HG02885 (cell line): ENCODE results near the gene TRAFD1.
A peak's percentile ranks its signal among the peaks of the same experiment; 100 is the strongest.
"Not testable (repeated sequence)": the region's sequence is repeated elsewhere in the genome, so short reads cannot be mapped to it uniquely, and the experiment has no call there.

Experiments used
- ATAC-seq: cut with Tn5 transposase; IDR thresholded peaks from one replicate; pipeline ENCODE4 v1.9.1; 2021; ENCODE audit warnings: mild to moderate bottlenecking; ENCODE audit not compliant: unreplicated experiment, poor library complexity

TRAFD1 gene

GRCh38 chr12:112125250-112125999 is at the start of gene TRAFD1:
Gene TRAFD1 (plus strand): TSS chr12:112125560. CDS start chr12:112130523, 4,963 bp downstream.
- peak; percentile 97 for ATAC-seq

- no peak for ATAC-seq
These were observed 38.1 kb upstream of the TRAFD1 start for GRCh38 chr12:112087055-112087850.

- no peak for ATAC-seq
These were observed 37.5 kb upstream of the TRAFD1 start for GRCh38 chr12:112087851-112088250.

- ATAC-seq = no peak
These were observed 33.8 kb upstream of the TRAFD1 start for GRCh38 chr12:112091563-112091962.

GRCh38 chr12:112096070-112096469 is 29.3 kb upstream of the TRAFD1 start:
- peak; percentile 76 for ATAC-seq

GRCh38 chr12:112096667-112097066 is 28.7 kb upstream of the TRAFD1 start:
- ATAC-seq = peak; percentile 41

- ATAC-seq = no peak
These were observed 27.7 kb upstream of the TRAFD1 start for GRCh38 chr12:112097641-112098040.

GRCh38 chr12:112100500-112100899 is 24.9 kb upstream of the TRAFD1 start:
- ATAC-seq = not testable (repeated sequence)

GRCh38 chr12:112102127-112102526 is 23.2 kb upstream of the TRAFD1 start:
- no peak for ATAC-seq

GRCh38 chr12:112102746-112103145 is 22.6 kb upstream of the TRAFD1 start:
- ATAC-seq = not testable (repeated sequence)

- ATAC-seq = no peak
These were observed 21.4 kb upstream of the TRAFD1 start for GRCh38 chr12:112103758-112104503.

- ATAC-seq = no peak
These were observed 19.5 kb upstream of the TRAFD1 start for GRCh38 chr12:112105891-112106290.

- ATAC-seq = no peak
These were observed 17.8 kb upstream of the TRAFD1 start for GRCh38 chr12:112107306-112108201.

- peak; percentile 75 for ATAC-seq
These were observed 16.9 kb upstream of the TRAFD1 start, which contains the start of gene NAA25 for GRCh38 chr12:112108202-112109079. Gene NAA25 (minus strand): TSS chr12:112108783. CDS start chr12:112108773, 10 bp downstream.

GRCh38 chr12:112110787-112111662 is 14.3 kb upstream of the TRAFD1 start:
- ATAC-seq = not testable (repeated sequence)

- no peak for ATAC-seq
These were observed 13.4 kb upstream of the TRAFD1 start for GRCh38 chr12:112111931-112112330.

GRCh38 chr12:112112409-112113133 is 12.8 kb upstream of the TRAFD1 start:
- ATAC-seq = no peak
